Mesodermal cell (in vitro differentiated cells): Measurements from ENCODE around the gene RALGPS1.

Source experiments
- H3K27ac ChIP-seq: 2 replicates; pipeline ENCODE4 v1.7.0; 2013; ENCODE audit warnings: mild to moderate bottlenecking, low read depth, low read length, moderate library complexity; ENCODE audit not compliant: severe bottlenecking
- H3K36me3 ChIP-seq: 2 replicates; pipeline ENCODE4 v1.7.1; 2013; ENCODE audit warnings: mild to moderate bottlenecking, low read length, moderate library complexity; ENCODE audit not compliant: control insufficient read depth, insufficient read depth
- H3K4me1 ChIP-seq: one replicate; pipeline ENCODE4 v1.7.1; 2013; ENCODE audit warnings: mild to moderate bottlenecking, low read length; ENCODE audit not compliant: insufficient read depth, control insufficient read depth, poor library complexity, severe bottlenecking
- H3K4me3 ChIP-seq: 2 replicates; pipeline ENCODE4 v1.7.0; 2013; ENCODE audit warnings: low read length, control low read depth, mild to moderate bottlenecking; ENCODE audit not compliant: insufficient read depth, poor library complexity, severe bottlenecking; ENCODE audit errors: extremely low read depth
- H3K9me3 ChIP-seq: 2 replicates; pipeline ENCODE4 v1.7.1; 2013; ENCODE audit warnings: mild to moderate bottlenecking, low read length, moderate library complexity; ENCODE audit not compliant: control insufficient read depth
- WGBS, 2 experiments: methylation state at CpG; one replicate each; pipeline ENCODE4 v1.1.5; 2013; ENCODE audit warnings: missing lambda C conversion rate in 2 of 2; ENCODE audit not compliant: insufficient coverage in 2 of 2; 5-methylcytosine and 5-hydroxymethylcytosine counted together

The RALGPS1 gene

DNA sequence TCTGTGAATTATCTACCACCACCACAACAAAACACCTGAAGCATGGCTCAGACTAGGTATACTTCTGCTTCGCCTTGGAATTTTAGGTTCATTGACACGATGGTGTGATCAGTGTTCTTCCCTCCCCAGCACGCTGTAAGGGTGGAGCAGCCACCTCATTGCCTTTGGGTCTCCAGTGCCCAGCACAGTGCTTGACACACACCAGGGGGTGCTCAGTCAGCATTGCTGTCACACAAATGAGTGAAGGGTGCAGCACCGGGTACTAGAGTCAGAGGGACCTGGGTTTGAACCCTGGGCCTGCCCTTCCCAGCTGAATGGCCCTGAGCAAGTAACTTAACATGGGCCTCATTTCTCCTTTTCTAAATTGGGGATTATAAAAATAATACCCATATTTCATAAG is 217.8 kb downstream of the RALGPS1 start:
- Histone ChIP-seq H3K36me3 (no peaks in the 10 kb centered on the region), H3K4me3 (no peak overlapping the region), H3K4me1 (peaks cover 55% of the 10 kb centered on the region), H3K27ac (no peak overlapping the region), H3K9me3 (no peaks in the 10 kb centered on the region)
- 96% methylated on average over 3 to 4 of the region's 4 CpGs for WGBS, 2 experiments

DNA sequence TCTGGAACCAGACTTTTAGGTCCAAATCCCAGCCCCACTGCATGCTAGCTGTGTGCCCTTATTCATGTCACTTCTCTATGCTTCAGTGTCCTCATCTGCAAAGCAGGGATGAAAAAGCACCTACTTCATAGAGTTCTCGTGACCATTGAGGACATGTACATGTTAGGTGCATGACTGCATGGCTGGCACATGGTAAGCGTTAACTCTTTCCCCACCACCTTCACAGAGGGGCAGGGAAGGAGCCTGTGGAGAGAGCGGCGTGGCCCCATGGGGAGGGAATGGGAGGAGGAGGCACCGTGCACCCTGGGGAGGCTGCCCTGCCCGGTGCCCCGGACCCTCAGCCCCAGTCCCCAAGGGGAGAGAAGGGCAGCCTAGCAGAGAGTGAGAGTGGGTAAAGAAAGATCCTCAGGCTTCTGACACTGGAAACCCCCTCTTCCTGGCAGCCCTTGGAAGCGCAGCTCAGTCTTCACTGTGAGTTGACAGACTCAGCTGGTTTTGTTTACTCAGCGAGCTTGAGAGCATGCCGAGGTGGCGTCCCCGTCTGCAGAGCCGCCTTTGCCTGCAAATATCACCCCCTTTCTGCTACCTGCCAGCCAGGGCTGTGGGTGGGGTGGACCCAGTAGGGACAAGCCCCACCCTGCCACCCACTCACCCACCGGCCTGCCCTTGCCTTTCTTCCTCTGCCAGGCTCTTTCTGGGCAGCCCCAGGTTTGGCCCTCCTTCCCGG is 218.5 kb downstream of the RALGPS1 start:
- 22 to 83% methylated on average over 3 to 8 of the region's 15 CpGs for WGBS, 2 experiments
- Histone ChIP-seq H3K36me3 (no peaks in the 10 kb centered on the region), H3K4me3 (no peak overlapping the region), H3K4me1 (peaks cover 55% of the 10 kb centered on the region), H3K27ac (peak overlapping the region; percentile 84), H3K9me3 (no peaks in the 10 kb centered on the region)

DNA sequence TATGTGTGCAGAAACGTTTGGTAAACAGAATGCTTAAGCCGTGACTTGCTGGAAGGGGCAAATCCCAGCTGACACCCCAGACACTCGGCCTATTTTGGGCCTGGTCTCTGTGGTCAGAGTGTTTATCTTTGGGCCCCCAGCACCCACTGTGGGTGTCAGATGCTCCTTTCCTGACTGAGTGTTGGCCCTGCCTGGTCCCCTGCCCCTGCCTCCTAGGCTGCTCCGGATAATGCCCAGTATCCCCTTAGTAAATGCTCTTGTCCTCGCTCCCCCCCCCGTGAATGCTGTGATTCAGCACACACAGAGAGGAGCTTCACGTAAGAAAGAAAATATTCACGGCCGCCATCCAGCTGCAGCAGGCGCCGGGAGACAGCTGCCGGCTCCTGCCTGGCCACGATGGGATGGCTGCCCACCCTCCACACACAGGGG is 219.2 kb downstream of the RALGPS1 start:
- H3K4me1 ChIP-seq: peaks cover 55% of the 10 kb centered on the region
- peak overlapping the region; percentile 84 for H3K27ac ChIP-seq
- no peak overlapping the region for H3K4me3 ChIP-seq
- H3K9me3 ChIP-seq: no peaks in the 10 kb centered on the region
- no peaks in the 10 kb centered on the region for H3K36me3 ChIP-seq
- 14 to 27% methylated on average over 5 to 9 of the region's 13 CpGs for WGBS, 2 experiments

DNA sequence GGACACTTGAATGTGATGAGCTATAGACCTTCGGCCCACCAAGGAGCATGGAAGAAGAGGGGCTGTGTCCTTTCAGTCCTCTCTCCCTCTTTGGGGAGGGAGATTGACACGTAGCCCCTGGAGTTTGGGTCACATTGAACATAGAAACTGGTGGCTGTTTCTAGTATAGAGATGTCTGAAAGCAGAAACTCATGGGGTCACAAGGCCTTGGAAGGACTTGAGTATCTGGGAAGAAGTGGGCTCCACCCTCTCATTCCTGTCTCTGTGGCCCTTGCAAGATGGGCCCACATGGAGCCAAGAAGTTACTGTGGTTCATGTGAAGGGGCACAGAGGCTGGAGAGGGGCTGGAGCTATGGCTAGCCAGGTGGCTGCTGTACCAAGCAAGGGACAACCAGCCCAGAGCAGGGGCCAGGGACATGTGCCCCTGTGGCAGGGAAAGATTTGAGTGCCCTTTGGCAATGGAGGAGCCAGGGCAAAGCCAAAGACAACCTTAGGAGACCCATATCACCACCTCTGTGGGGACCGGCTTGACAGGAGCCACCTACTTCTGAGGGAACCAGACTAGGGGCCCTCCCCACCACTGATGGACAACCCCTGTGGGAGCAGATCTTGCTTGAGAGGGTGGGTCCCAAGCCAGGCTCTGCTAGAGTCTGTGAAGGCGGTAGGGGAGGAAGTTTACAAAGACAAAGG is 220.6 kb downstream of the RALGPS1 start:
- Histone ChIP-seq H3K27ac (no peak overlapping the region), H3K4me3 (no peak overlapping the region), H3K9me3 (no peaks in the 10 kb centered on the region), H3K4me1 (peaks cover 48% of the 10 kb centered on the region), H3K36me3 (no peaks in the 10 kb centered on the region)
- WGBS, 2 experiments: 86 to 100% methylated on average over 1 to 2 of the region's 4 CpGs

DNA sequence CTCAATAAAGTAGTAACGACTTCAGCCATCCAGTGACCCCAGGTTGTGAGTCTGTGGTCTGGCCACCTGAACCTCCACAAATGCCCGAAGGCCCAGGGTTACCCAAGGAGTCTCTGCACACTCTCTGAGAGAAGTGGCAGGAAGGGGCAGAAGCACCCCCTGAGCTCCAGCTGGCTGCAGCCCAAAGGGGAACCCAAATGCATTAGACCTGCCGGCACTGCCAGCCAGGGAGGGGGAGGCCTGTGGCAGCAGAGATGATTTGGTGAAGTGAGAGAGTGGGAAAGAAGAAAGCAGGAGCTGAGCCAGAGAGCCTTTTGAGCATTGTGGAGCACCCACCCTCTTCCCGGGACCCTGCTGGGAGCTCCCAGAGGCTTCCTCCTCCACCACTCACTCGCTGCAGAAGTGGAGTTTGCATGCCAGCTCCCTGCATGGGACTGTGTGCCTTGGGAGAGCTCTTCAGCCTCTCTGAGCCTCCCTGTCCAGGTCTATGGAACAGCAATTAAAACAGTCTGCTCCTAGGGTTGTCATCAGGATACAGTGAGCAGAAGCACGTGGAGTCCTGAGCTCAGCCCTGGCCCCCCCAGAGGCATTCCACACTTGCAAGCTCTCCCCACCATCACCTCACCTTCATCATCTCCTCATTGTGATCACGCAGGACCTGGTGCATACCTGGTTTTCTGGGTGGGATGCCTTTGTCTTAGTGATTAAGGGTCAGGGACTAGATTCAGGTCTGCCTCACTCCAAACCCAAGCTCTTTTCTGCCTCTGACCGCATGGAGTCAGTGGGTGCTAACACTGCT is 221.7 kb downstream of the RALGPS1 start:
- Histone ChIP-seq H3K4me1 (peaks cover 37% of the 10 kb centered on the region), H3K27ac (no peak overlapping the region), H3K36me3 (no peaks in the 10 kb centered on the region), H3K9me3 (no peaks in the 10 kb centered on the region), H3K4me3 (no peak overlapping the region)
- 90 to 93% methylated on average over 6 of the region's 8 CpGs for WGBS, 2 experiments

DNA sequence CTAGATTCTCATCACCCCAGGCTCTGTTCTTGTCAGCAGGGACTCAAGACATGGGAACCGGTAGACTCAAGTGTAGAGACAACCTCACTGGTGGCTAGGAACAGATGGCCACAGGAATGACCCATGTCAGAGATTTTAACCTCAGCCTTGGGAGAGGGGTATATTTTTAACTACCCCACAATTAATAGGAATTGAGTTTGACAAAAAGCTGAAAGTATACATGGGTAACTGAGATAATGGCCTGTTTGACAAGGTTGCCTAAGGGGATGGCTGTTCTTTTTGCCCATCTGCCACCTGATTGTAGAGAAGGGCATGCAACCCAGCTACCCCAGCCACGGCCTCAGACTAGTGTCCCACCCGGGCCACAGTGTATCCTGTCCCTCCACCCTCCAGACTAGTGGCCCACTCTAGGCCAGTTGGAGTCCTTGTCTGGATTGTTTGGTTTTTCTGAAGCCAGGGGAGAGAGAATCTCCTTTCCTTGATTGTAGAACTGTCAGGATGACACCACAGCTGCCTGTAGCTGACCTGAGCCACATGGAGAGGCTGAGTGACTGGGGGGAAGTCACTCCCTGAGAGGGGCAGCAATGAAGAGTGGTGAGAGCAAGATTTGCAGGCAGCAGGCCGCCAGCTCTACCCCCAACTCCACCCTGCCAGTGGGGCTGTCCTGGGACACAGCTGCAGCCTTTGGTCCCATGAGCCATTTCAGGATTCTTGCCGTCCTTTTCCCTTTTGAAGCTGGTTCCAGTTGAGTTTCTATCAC is 222.5 kb downstream of the RALGPS1 start:
- 60 to 80% methylated on average over 1 of the region's 5 CpGs for WGBS, 2 experiments
- Histone ChIP-seq H3K36me3 (no peaks in the 10 kb centered on the region), H3K9me3 (no peaks in the 10 kb centered on the region), H3K4me1 (peaks cover 30% of the 10 kb centered on the region), H3K4me3 (no peak overlapping the region), H3K27ac (no peak overlapping the region)

DNA sequence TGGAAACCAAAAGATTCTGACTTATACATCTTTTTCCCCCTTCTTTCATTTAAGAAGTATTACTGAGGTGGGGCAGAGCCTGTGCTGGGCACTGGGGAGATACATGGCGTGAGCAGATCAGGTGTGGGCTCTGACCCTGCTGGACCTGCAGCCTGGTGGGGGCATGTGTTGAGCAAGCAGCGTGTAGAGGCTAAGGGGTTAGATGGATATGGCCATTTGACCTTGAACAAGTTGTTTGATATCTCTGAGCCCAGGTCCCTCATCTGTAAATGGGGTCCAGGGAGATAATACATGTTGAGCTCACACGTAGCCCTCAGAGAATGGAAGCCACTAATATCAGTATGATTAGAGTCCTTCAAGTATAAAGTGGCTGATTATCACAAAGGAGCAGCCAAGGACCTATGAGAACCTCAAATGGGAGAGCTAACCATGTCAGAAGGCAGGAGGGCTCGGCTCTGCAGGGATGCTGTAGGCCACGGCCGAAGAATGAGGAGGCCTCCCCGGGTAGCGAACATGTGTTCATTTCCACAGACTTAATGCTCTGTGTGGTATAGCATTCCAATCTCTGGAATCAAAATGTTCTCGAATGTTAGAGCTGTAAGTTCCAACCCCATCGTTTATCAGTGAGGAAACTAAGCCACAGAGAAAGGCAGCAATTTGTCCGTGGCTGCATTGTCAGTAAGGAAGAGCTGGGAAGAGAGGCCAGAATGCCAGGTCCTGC is 223.2 kb downstream of the RALGPS1 start:
- no peak overlapping the region for H3K27ac ChIP-seq
- no peaks in the 10 kb centered on the region for H3K36me3 ChIP-seq
- H3K4me3 ChIP-seq: no peak overlapping the region
- H3K4me1 ChIP-seq: peaks cover 23% of the 10 kb centered on the region
- 91 to 92% methylated on average over 9 to 11 of the region's 11 CpGs for WGBS, 2 experiments
- no peaks in the 10 kb centered on the region for H3K9me3 ChIP-seq

DNA sequence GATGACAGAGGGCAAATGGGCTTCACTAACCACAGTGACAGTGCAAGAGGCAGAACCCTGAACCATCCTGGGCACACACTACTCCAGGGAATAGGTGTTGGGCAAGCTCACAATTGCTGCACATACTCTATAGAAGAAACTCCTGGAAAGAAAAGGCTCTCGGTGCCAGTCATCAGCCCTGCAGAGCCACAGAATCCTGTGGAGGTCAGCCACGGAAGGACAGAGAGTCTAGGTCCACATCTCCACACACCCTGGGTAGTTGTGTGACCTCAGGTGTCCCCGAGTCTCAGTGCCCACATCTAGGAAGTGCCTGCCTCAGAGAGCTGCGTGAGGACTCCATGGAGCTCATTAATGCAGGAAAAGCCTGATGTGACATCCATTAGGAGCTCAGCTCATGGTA is 223.9 kb downstream of the RALGPS1 start:
- 88 to 93% methylated on average over 4 of the region's 4 CpGs for WGBS, 2 experiments
- no peaks in the 10 kb centered on the region for H3K36me3 ChIP-seq
- H3K4me1 ChIP-seq: peaks cover 17% of the 10 kb centered on the region
- H3K4me3 ChIP-seq: no peak overlapping the region
- H3K9me3 ChIP-seq: no peaks in the 10 kb centered on the region
- H3K27ac ChIP-seq: no peak overlapping the region

DNA sequence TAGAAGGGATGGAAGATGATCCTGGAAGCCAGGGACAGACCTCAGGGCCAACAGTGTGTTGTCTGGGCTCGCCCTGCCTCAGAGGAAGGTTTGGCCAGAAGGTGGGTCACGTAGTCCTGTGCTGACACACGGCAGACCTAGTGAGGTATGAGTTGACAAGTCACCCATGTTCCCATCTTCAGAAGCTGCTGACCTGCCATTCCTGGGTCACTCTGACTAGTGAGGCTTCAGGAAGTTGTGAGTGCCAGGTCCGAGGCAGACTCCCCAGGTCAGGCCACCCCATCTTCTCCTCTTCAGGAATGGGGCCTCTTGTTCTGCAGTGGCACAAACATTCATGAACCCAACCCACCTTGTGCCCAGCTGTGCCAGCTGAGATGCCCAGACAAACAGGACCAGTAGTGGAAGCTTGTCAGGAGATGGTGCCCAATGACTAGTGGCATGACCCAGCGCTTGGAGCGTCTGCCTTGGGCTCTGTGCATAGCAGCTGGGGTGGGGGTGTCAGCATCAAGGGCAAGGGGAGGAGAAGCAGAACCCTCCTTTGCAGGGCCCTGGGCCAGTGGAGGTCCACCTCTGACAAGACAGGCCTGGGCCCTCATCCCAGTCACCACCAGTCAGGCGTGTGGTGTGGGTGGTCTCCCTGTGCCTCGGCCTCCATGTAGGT is 224.6 kb downstream of the RALGPS1 start:
- Histone ChIP-seq H3K36me3 (no peaks in the 10 kb centered on the region), H3K9me3 (no peaks in the 10 kb centered on the region), H3K27ac (no peak overlapping the region), H3K4me3 (no peak overlapping the region), H3K4me1 (peaks cover 10% of the 10 kb centered on the region)
- 97% methylated on average over 5 to 8 of the region's 8 CpGs for WGBS, 2 experiments
